Measurements from ENCODE around the gene PPP1R18. TPM values are rescaled to one million over a fixed set of nuclear protein-coding genes. Genes with fewer than 3 reads are reported as not detected.

Gene PPP1R18
- total and polyA plus RNA-seq, 9 of the 15 experiments (the other 6 are each of a cell fraction or from before 2014, with no cell fraction given): 12.0 to 99.2 (median 42.6) TPM

DNA sequence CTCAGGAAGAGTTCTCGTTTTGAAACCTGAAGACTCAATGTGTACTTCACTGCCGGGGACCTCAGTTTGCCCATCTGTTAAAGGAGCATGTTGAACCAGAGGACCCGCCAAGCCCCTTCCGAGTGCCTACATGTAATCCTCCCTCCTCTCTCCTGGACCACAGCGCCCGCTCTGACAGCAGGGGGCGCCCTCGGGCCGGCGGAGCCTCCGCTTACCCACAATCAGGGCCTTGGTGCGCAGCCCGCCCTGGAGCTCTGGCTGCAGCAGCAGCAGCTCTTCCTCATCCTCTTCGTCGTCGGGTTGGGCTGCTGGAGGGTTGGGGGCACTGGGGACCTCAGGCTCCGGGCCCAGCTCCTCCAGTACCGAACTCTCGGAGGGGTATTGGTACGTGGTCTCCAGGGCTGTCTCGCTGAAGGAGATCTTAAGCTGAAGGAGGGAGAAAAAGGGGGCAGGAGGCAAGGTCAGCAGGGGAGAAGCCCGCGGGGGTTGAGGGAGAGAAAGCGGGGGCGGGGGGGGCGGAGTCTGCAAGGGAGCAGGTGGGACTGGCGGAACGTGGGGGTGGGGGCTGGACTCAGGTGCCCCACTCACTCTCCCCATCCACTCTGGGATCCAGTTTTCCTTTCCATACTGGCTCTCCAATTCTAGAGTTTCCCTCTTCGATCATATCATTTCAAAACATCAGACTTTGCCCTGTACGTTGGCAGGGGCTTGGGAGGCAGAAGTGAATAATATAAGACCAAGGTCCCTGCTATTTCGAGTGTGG is 7.3 kb downstream of the PPP1R18 start (continued):
- TF ChIP-seq MTA3 (IDR thresholded peaks at IDR 0.05; ENCODE audit: borderline replicate concordance) (peak; percentile 78; the same call in 1 of the 2 replicates), CHD2 (IDR thresholded peaks at IDR 0.05; ENCODE audit: low read depth, low read length) (no peak), SUPT5H (IDR thresholded peaks at IDR 0.05) (no peak), ZNF121 (CRISPR knock-in tag; conservative IDR thresholded peaks at IDR 0.05) (no peak), ASH1L (IDR thresholded peaks at IDR 0.05; ENCODE audit: borderline replicate concordance, low read depth, partially characterized antibody) (no peak), MCM7 (IDR thresholded peaks at IDR 0.05) (no peak), DIDO1 (tag; IDR thresholded peaks at IDR 0.05; ENCODE audit: low read depth) (no peak), ZNF77 (CRISPR knock-in tag; IDR thresholded peaks at IDR 0.05) (no peak), FOXM1 (IDR thresholded peaks at IDR 0.05; ENCODE audit: low read depth) (no peak), FOXM1 (CRISPR knock-in tag; IDR thresholded peaks at IDR 0.05; ENCODE audit: low read depth) (no peak), ZNF140 (CRISPR knock-in tag; IDR thresholded peaks at IDR 0.05) (no peak), HOXB6 (CRISPR knock-in tag; IDR thresholded peaks at IDR 0.05; ENCODE audit: borderline replicate concordance) (no peak), ZNF134 (CRISPR knock-in tag; conservative IDR thresholded peaks at IDR 0.05) (no peak), ZFP36 (IDR thresholded peaks at IDR 0.05; ENCODE audit: low read depth, low read length, partially characterized antibody) (peak; percentile 40)
- TF ChIP-seq, protein P1, sequence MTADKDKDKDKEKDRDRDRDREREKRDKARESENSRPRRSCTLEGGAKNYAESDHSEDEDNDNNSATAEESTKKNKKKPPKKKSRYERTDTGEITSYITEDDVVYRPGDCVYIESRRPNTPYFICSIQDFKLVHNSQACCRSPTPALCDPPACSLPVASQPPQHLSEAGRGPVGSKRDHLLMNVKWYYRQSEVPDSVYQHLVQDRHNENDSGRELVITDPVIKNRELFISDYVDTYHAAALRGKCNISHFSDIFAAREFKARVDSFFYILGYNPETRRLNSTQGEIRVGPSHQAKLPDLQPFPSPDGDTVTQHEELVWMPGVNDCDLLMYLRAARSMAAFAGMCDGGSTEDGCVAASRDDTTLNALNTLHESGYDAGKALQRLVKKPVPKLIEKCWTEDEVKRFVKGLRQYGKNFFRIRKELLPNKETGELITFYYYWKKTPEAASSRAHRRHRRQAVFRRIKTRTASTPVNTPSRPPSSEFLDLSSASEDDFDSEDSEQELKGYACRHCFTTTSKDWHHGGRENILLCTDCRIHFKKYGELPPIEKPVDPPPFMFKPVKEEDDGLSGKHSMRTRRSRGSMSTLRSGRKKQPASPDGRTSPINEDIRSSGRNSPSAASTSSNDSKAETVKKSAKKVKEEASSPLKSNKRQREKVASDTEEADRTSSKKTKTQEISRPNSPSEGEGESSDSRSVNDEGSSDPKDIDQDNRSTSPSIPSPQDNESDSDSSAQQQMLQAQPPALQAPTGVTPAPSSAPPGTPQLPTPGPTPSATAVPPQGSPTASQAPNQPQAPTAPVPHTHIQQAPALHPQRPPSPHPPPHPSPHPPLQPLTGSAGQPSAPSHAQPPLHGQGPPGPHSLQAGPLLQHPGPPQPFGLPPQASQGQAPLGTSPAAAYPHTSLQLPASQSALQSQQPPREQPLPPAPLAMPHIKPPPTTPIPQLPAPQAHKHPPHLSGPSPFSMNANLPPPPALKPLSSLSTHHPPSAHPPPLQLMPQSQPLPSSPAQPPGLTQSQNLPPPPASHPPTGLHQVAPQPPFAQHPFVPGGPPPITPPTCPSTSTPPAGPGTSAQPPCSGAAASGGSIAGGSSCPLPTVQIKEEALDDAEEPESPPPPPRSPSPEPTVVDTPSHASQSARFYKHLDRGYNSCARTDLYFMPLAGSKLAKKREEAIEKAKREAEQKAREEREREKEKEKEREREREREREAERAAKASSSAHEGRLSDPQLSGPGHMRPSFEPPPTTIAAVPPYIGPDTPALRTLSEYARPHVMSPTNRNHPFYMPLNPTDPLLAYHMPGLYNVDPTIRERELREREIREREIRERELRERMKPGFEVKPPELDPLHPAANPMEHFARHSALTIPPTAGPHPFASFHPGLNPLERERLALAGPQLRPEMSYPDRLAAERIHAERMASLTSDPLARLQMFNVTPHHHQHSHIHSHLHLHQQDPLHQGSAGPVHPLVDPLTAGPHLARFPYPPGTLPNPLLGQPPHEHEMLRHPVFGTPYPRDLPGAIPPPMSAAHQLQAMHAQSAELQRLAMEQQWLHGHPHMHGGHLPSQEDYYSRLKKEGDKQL (CRISPR knock-in tag; IDR thresholded peaks at IDR 0.05; ENCODE audit: borderline replicate concordance): no peak
- TF ChIP-seq, protein P2, sequence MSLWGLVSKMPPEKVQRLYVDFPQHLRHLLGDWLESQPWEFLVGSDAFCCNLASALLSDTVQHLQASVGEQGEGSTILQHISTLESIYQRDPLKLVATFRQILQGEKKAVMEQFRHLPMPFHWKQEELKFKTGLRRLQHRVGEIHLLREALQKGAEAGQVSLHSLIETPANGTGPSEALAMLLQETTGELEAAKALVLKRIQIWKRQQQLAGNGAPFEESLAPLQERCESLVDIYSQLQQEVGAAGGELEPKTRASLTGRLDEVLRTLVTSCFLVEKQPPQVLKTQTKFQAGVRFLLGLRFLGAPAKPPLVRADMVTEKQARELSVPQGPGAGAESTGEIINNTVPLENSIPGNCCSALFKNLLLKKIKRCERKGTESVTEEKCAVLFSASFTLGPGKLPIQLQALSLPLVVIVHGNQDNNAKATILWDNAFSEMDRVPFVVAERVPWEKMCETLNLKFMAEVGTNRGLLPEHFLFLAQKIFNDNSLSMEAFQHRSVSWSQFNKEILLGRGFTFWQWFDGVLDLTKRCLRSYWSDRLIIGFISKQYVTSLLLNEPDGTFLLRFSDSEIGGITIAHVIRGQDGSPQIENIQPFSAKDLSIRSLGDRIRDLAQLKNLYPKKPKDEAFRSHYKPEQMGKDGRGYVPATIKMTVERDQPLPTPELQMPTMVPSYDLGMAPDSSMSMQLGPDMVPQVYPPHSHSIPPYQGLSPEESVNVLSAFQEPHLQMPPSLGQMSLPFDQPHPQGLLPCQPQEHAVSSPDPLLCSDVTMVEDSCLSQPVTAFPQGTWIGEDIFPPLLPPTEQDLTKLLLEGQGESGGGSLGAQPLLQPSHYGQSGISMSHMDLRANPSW (CRISPR knock-in tag; IDR thresholded peaks at IDR 0.05): no peak
- TF ChIP-seq, protein P3, sequence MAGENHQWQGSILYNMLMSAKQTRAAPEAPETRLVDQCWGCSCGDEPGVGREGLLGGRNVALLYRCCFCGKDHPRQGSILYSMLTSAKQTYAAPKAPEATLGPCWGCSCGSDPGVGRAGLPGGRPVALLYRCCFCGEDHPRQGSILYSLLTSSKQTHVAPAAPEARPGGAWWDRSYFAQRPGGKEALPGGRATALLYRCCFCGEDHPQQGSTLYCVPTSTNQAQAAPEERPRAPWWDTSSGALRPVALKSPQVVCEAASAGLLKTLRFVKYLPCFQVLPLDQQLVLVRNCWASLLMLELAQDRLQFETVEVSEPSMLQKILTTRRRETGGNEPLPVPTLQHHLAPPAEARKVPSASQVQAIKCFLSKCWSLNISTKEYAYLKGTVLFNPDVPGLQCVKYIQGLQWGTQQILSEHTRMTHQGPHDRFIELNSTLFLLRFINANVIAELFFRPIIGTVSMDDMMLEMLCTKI (IDR thresholded peaks at IDR 0.05; ENCODE audit: partially characterized antibody): no peak
